Neural cell (in vitro differentiated cells): ENCODE data around the gene PTPRN2. TPM values are rescaled to one million over a fixed set of nuclear protein-coding genes. Genes with fewer than 3 reads are reported as not detected.

Experiments
- H2AFZ ChIP-seq: fragments of 200-600, 300-800 bp; sonication (generic), shearing (Covaris generic); 2 replicates; pipeline ENCODE4 v1.6.0; 2014; ENCODE audit warnings: low read depth, mild to moderate bottlenecking, antibody characterized with exemption, low read length, moderate library complexity
- H3F3A ChIP-seq: fragments of 200-600 bp; shearing (Covaris generic); 2 replicates; pipeline ENCODE4 v1.6.1; 2016; ENCODE audit warnings: mild to moderate bottlenecking, moderate library complexity, mixed read lengths, antibody characterized with exemption, low read length; ENCODE audit not compliant: insufficient read depth, poor library complexity, severe bottlenecking
- H3K27ac ChIP-seq: fragments of 200-600, 300-800 bp; sonication (generic), shearing (Covaris generic); 2 replicates; pipeline ENCODE4 v1.5.1; 2014; ENCODE audit warnings: mild to moderate bottlenecking, low read length, moderate library complexity
- H3K27me3 ChIP-seq: fragments of 300-800, 200-600 bp; sonication (generic), shearing (Covaris generic); 2 replicates; pipeline ENCODE4 v1.6.0; 2014; ENCODE audit warnings: mild to moderate bottlenecking, low read depth, low read length, moderate library complexity; ENCODE audit not compliant: insufficient read depth
- H3K36me3 ChIP-seq: fragments of 300-800, 200-600 bp; sonication (generic), shearing (Covaris generic); 2 replicates; pipeline ENCODE4 v1.5.1; 2014; ENCODE audit warnings: mild to moderate bottlenecking, antibody characterized with exemption, low read length, moderate library complexity; ENCODE audit not compliant: insufficient read depth
- H3K4me2 ChIP-seq: fragments of 300-800, 200-600 bp; sonication (generic), shearing (Covaris generic); 2 replicates; pipeline ENCODE4 v1.6.0; 2014; ENCODE audit warnings: mild to moderate bottlenecking, low read length
- H3K4me3 ChIP-seq: fragments of 300-800, 200-600 bp; sonication (generic), shearing (Covaris generic); 2 replicates; pipeline ENCODE4 v1.5.1; 2014; ENCODE audit warnings: mild to moderate bottlenecking, low read length, moderate library complexity
- H3K79me2 ChIP-seq: fragments of 200-600 bp; shearing (Covaris generic); replicated peaks from 2 replicates; pipeline ENCODE4 v1.6.0; 2014; ENCODE audit warnings: mild to moderate bottlenecking, low read length, moderate library complexity; ENCODE audit not compliant: insufficient read depth
- H3K9ac ChIP-seq: fragments of 300-800, 200-600 bp; sonication (generic), shearing (Covaris generic); 2 replicates; pipeline ENCODE4 v1.6.1; 2016; ENCODE audit warnings: mild to moderate bottlenecking, low read length, mixed read lengths
- H3K9me2 ChIP-seq: fragments of 200-600 bp; shearing (Covaris generic); 2 replicates; pipeline ENCODE4 v1.6.1; 2016; ENCODE audit warnings: mild to moderate bottlenecking, low read length, mixed read lengths; ENCODE audit not compliant: insufficient read depth
- H3K9me3 ChIP-seq: fragments of 200-600, 300-800 bp; sonication (generic), shearing (Covaris generic); 2 replicates; pipeline ENCODE4 v1.6.1; 2016; ENCODE audit warnings: mild to moderate bottlenecking, mixed run types, low read length, moderate library complexity, mixed read lengths
- H4K20me1 ChIP-seq: fragments of 200-600 bp; shearing (Covaris generic); 2 replicates; pipeline ENCODE4 v1.6.1; 2016; ENCODE audit warnings: mild to moderate bottlenecking, mixed run types; ENCODE audit not compliant: insufficient read depth
- CTCF ChIP-seq: fragments of 450-650 bp; IDR thresholded peaks from 2 replicates; pipeline ENCODE4 v1.5.1; 2014; ENCODE audit warnings: antibody characterized with exemption, mild to moderate bottlenecking, moderate library complexity; ENCODE audit not compliant: poor library complexity, severe bottlenecking
- EP300 ChIP-seq: fragments of 450-650 bp; conservative IDR thresholded peaks from 2 replicates; pipeline ENCODE4 v1.6.1; 2014; ENCODE audit warnings: antibody characterized with exemption, mild to moderate bottlenecking, moderate library complexity; ENCODE audit not compliant: poor library complexity, severe bottlenecking
- EZH2 ChIP-seq: fragments of 200-600, 300-800 bp; shearing (Covaris generic), sonication (generic); IDR thresholded peaks from 2 replicates; pipeline ENCODE4 v1.6.1; 2014; ENCODE audit warnings: antibody characterized with exemption, low read length, borderline replicate concordance, mild to moderate bottlenecking; ENCODE audit not compliant: insufficient read depth, poor library complexity, severe bottlenecking
- MXI1 ChIP-seq: fragments of 450-650 bp; conservative IDR thresholded peaks from 2 replicates; pipeline ENCODE4 v1.6.1; 2014; ENCODE audit warnings: antibody characterized with exemption, mild to moderate bottlenecking; ENCODE audit not compliant: poor library complexity, severe bottlenecking
- POLR2AphosphoS5 ChIP-seq: IDR thresholded peaks from 2 replicates; pipeline ENCODE4 v1.6.1; 2012
- RAD21 ChIP-seq: fragments of 450-650 bp; conservative IDR thresholded peaks from 2 replicates; pipeline ENCODE4 v1.6.1; 2014; ENCODE audit warnings: antibody characterized with exemption, mild to moderate bottlenecking, moderate library complexity
- SMC3 ChIP-seq: fragments of 450-650 bp; conservative IDR thresholded peaks from 2 replicates; pipeline ENCODE4 v1.6.1; 2014; ENCODE audit warnings: antibody characterized with exemption, mild to moderate bottlenecking, moderate library complexity; ENCODE audit not compliant: poor library complexity
- TAF1 ChIP-seq: IDR thresholded peaks from 2 replicates; pipeline ENCODE4 v1.6.1; 2012; ENCODE audit warnings: low read depth
- polyA plus RNA-seq: library from polyadenylated mRNA; depleted of rRNA; stranded (reverse); fragments of >200 nt; gene quantifications from 2 replicates; pipeline ENCODE4 v1.2.3, GENCODE V29; 2014
- TF ChIP-seq, protein P1 (sequence below): IDR thresholded peaks from 2 replicates; pipeline ENCODE4 v1.6.1; 2012; ENCODE audit warnings: borderline replicate concordance

PTPRN2 gene
- polyA plus RNA-seq, 1 donor from 2014 or later, result 31.0 TPM

- no peak for TF ChIP-seq EP300
- TF ChIP-seq, protein P1, sequence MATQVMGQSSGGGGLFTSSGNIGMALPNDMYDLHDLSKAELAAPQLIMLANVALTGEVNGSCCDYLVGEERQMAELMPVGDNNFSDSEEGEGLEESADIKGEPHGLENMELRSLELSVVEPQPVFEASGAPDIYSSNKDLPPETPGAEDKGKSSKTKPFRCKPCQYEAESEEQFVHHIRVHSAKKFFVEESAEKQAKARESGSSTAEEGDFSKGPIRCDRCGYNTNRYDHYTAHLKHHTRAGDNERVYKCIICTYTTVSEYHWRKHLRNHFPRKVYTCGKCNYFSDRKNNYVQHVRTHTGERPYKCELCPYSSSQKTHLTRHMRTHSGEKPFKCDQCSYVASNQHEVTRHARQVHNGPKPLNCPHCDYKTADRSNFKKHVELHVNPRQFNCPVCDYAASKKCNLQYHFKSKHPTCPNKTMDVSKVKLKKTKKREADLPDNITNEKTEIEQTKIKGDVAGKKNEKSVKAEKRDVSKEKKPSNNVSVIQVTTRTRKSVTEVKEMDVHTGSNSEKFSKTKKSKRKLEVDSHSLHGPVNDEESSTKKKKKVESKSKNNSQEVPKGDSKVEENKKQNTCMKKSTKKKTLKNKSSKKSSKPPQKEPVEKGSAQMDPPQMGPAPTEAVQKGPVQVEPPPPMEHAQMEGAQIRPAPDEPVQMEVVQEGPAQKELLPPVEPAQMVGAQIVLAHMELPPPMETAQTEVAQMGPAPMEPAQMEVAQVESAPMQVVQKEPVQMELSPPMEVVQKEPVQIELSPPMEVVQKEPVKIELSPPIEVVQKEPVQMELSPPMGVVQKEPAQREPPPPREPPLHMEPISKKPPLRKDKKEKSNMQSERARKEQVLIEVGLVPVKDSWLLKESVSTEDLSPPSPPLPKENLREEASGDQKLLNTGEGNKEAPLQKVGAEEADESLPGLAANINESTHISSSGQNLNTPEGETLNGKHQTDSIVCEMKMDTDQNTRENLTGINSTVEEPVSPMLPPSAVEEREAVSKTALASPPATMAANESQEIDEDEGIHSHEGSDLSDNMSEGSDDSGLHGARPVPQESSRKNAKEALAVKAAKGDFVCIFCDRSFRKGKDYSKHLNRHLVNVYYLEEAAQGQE, result no peak
- TF ChIP-seq RAD21, result no peak
- no peak for TF ChIP-seq POLR2AphosphoS5
- TF ChIP-seq EZH2, result no peak
- no peak for TF ChIP-seq MXI1
- no peak for TF ChIP-seq CTCF
- no peak for TF ChIP-seq SMC3
- TF ChIP-seq TAF1, result no peak
- Histone ChIP-seq H3K27me3 (no peaks in the 10 kb centered on the region), H3K79me2 (no peaks in the 10 kb centered on the region), H3K9ac (no peak overlapping the region), H4K20me1 (no peaks in the 10 kb centered on the region), H3K27ac (no peak overlapping the region), H3K9me2 (no peaks in the 10 kb centered on the region), H3F3A (no peaks in the 10 kb centered on the region), H3K9me3 (no peaks in the 10 kb centered on the region), H3K4me2 (no peak overlapping the region), H3K36me3 (no peaks in the 10 kb centered on the region), H3K4me3 (no peak overlapping the region), H2AFZ (no peak overlapping the region)
These were observed 226.2 kb downstream of the PTPRN2 start for GRCh38 chr7:158361326-158361946.

- Histone ChIP-seq H4K20me1 (no peaks in the 10 kb centered on the region), H3K9me2 (no peaks in the 10 kb centered on the region), H3K4me2 (no peak overlapping the region), H3F3A (no peaks in the 10 kb centered on the region), H3K9me3 (no peaks in the 10 kb centered on the region), H3K27me3 (no peaks in the 10 kb centered on the region), H3K9ac (no peak overlapping the region), H2AFZ (no peak overlapping the region), H3K36me3 (no peaks in the 10 kb centered on the region), H3K79me2 (no peaks in the 10 kb centered on the region), H3K27ac (no peak overlapping the region), H3K4me3 (no peak overlapping the region)
- TF ChIP-seq EZH2 (no peak), POLR2AphosphoS5 (no peak), RAD21 (no peak), EP300 (no peak), CTCF (no peak), SMC3 (no peak), TAF1 (no peak), MXI1 (no peak)
- TF ChIP-seq, protein P1, result no peak
These were observed 228.5 kb downstream of the PTPRN2 start for GRCh38 chr7:158358926-158359645.
